EL (cell line): ENCODE results near the gene FILIP1L.

ENCODE experiments used
- DNase-seq: peaks from one replicate; pipeline ENCODE4 v3.0.0-alpha.2; 2016

The FILIP1L gene

GRCh38 chr3:99915906-99916432 is 198.3 kb downstream of the FILIP1L start:
- DNase-seq, result no peak

GRCh38 chr3:99911433-99911832 is 202.9 kb downstream of the FILIP1L start:
- no peak for DNase-seq

- DNase-seq, result no peak
These were observed 203.5 kb downstream of the FILIP1L start for GRCh38 chr3:99910752-99911290.

GRCh38 chr3:99909714-99910495 is 204.4 kb downstream of the FILIP1L start:
- peak; percentile 79 for DNase-seq

GRCh38 chr3:99907959-99908544 is 206.2 kb downstream of the FILIP1L start:
- no peak for DNase-seq

GRCh38 chr3:99903869-99904268 is 210.4 kb downstream of the FILIP1L start:
- no peak for DNase-seq

- peak; percentile 61 for DNase-seq
These were observed 212.2 kb downstream of the FILIP1L start for GRCh38 chr3:99902091-99902490.

GRCh38 chr3:99901200-99901926 is 212.9 kb downstream of the FILIP1L start:
- peak; percentile 91 for DNase-seq

GRCh38 chr3:99900248-99900647 is 214.1 kb downstream of the FILIP1L start:
- no peak for DNase-seq

GRCh38 chr3:99899603-99900002 is 214.7 kb downstream of the FILIP1L start:
- no peak for DNase-seq

- no peak for DNase-seq
These were observed 217.8 kb downstream of the FILIP1L start for GRCh38 chr3:99896482-99896881.

- DNase-seq, result peak; percentile 94
These were observed 218.4 kb downstream of the FILIP1L start for GRCh38 chr3:99895703-99896441.

- peak; percentile 28 for DNase-seq
These were observed 219.1 kb downstream of the FILIP1L start for GRCh38 chr3:99895131-99895696.

GRCh38 chr3:99892332-99892731 is 222.0 kb downstream of the FILIP1L start:
- DNase-seq, result no peak

GRCh38 chr3:99891610-99892285 is 222.6 kb downstream of the FILIP1L start:
- DNase-seq, result no peak

GRCh38 chr3:99885851-99886250 is 228.4 kb downstream of the FILIP1L start:
- DNase-seq, result no peak

- no peak for DNase-seq
These were observed 229.2 kb downstream of the FILIP1L start for GRCh38 chr3:99885085-99885484.

- DNase-seq, result no peak
These were observed 229.8 kb downstream of the FILIP1L start for GRCh38 chr3:99884484-99884883.

- DNase-seq, result no peak
These were observed 230.6 kb downstream of the FILIP1L start for GRCh38 chr3:99883693-99884092.

- no peak for DNase-seq
These were observed 231.2 kb downstream of the FILIP1L start for GRCh38 chr3:99883138-99883461.

GRCh38 chr3:99882436-99883137 is 231.7 kb downstream of the FILIP1L start:
- DNase-seq, result no peak
